GM19463 (cell line): ENCODE results near the gene CHRNA3.

Source experiments
- ATAC-seq: cut with Tn5 transposase; IDR thresholded peaks from one replicate; pipeline ENCODE4 v1.9.1; 2021; ENCODE audit warnings: mild to moderate bottlenecking, moderate library complexity; ENCODE audit not compliant: unreplicated experiment

Gene CHRNA3

GRCh38 chr15:78636378-78636859 lies 15.6 kb upstream of the CHRNA3 start:
- ATAC-seq, result no peak

GRCh38 chr15:78635346-78635745 lies 14.6 kb upstream of the CHRNA3 start:
- no peak for ATAC-seq

- no peak for ATAC-seq
These were observed 13.7 kb upstream of the CHRNA3 start for GRCh38 chr15:78634210-78635145.

GRCh38 chr15:78633348-78633747 lies 12.6 kb upstream of the CHRNA3 start:
- no peak for ATAC-seq

GRCh38 chr15:78630886-78631633 lies 10.3 kb upstream of the CHRNA3 start:
- ATAC-seq, result no peak

- no peak for ATAC-seq
These were observed 8.9 kb upstream of the CHRNA3 start for GRCh38 chr15:78629716-78630065.

GRCh38 chr15:78629031-78629715 lies 8.4 kb upstream of the CHRNA3 start:
- no peak for ATAC-seq

GRCh38 chr15:78628227-78628626 lies 7.4 kb upstream of the CHRNA3 start:
- no peak for ATAC-seq

GRCh38 chr15:78627348-78627747 lies 6.6 kb upstream of the CHRNA3 start:
- no peak for ATAC-seq

- no peak for ATAC-seq
These were observed 5.7 kb upstream of the CHRNA3 start for GRCh38 chr15:78626381-78626995.

GRCh38 chr15:78625606-78626280 lies 4.9 kb upstream of the CHRNA3 start:
- no peak for ATAC-seq

- no peak for ATAC-seq
These were observed 4.1 kb upstream of the CHRNA3 start for GRCh38 chr15:78624651-78625590.

- no peak for ATAC-seq
These were observed 3.1 kb upstream of the CHRNA3 start for GRCh38 chr15:78623786-78624497.

GRCh38 chr15:78621810-78622402 lies 1.1 kb upstream of the CHRNA3 start:
- no peak for ATAC-seq

- no peak for ATAC-seq
These were observed 722 bp downstream of the CHRNA3 start for GRCh38 chr15:78620021-78620526.

- no peak for ATAC-seq
These were observed 1.5 kb downstream of the CHRNA3 start for GRCh38 chr15:78619022-78619950.

GRCh38 chr15:78618490-78618934 lies 2.3 kb downstream of the CHRNA3 start:
- no peak for ATAC-seq
